Tibial artery (tissue), 4 donors: ENCODE results near the gene XPO1.
"Not testable (repeated sequence)": the region's sequence is repeated elsewhere in the genome, so short reads cannot be mapped to it uniquely, and the experiment has no call there.

Source experiments
- DNase-seq, 2 donors: peaks; one replicate each; pipeline ENCODE4 v3.0.0-alpha.2; 2019
- H3K27ac ChIP-seq, 2 donors: fragments of 200-600 bp; sonication (generic) in 1 of 2; 1 replicate in 1 of 2; 2 replicates in 1 of 2; pipeline ENCODE4 v1.5.1; 2018 to 2019; ENCODE audit warnings: mild to moderate bottlenecking in 1 of 2
- H3K27me3 ChIP-seq, 2 donors: fragments of 200-600 bp; sonication (generic) in 1 of 2; one replicate each; pipeline versions ENCODE4 v1.5.1 to v1.6.0; 2016 to 2019
- H3K36me3 ChIP-seq, 3 donors: fragments of 200-600 bp; sonication (generic) in 2 of 3; one replicate each; pipeline ENCODE4 v1.5.1; 2016 to 2019; ENCODE audit warnings: mild to moderate bottlenecking in 2 of 3
- H3K4me1 ChIP-seq, 4 donors: fragments of 200-600 bp; sonication (generic) in 2 of 4; 1 replicate in 3 of 4; 2 replicates in 1 of 4; pipeline ENCODE4 v1.5.1; 2016 to 2019
- H3K4me3 ChIP-seq, 2 donors: fragments of 200-600 bp; sonication (generic) in 1 of 2; 1 replicate in 1 of 2; 2 replicates in 1 of 2; pipeline ENCODE4 v1.5.1; 2018 to 2019; ENCODE audit warnings: mild to moderate bottlenecking in 2 of 2
- H3K9me3 ChIP-seq, 3 donors: fragments of 200-600 bp; sonication (generic) in 1 of 3; one replicate each; pipeline ENCODE4 v1.5.1; 2016 to 2019
- intact Hi-C: fragments of 100-400 bp; cut with DNase I; formaldehyde crosslinking; loops from one replicate; pipeline ENCODE4 v1.15.0; 2023; ENCODE audit warnings: low total_unique reads
- TF ChIP-seq, protein P1 (sequence below), 2 experiments: fragments of 200-600 bp in 1 of 2; fragments of 450-650 bp in 1 of 2; IDR thresholded peaks; one replicate each; pipeline ENCODE4 v1.5.1; 2017 to 2019; ENCODE audit warnings: antibody characterized with exemption in 2 of 2, mild to moderate bottlenecking in 1 of 2, moderate library complexity in 1 of 2

The XPO1 gene

DNA sequence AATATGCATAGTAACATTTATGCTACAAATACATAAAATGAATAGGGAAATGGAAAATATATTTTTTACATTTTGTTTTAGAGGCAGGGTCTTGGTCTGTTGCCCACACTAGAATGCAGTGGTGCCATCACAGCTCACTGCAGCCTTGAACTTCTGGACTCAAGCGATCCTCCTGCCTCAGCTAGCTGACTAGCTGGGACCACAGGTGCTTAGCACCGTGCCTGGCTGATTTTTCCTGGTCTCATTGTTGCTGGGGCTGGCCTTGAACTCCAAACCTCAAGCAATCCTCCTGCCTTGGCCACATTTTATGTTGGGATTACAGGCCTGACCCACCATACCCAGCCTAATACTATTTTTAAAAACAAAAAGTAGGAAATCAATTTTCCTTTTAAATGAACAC, 33.2 kb downstream of the XPO1 start:
- TF ChIP-seq, protein P1, sequence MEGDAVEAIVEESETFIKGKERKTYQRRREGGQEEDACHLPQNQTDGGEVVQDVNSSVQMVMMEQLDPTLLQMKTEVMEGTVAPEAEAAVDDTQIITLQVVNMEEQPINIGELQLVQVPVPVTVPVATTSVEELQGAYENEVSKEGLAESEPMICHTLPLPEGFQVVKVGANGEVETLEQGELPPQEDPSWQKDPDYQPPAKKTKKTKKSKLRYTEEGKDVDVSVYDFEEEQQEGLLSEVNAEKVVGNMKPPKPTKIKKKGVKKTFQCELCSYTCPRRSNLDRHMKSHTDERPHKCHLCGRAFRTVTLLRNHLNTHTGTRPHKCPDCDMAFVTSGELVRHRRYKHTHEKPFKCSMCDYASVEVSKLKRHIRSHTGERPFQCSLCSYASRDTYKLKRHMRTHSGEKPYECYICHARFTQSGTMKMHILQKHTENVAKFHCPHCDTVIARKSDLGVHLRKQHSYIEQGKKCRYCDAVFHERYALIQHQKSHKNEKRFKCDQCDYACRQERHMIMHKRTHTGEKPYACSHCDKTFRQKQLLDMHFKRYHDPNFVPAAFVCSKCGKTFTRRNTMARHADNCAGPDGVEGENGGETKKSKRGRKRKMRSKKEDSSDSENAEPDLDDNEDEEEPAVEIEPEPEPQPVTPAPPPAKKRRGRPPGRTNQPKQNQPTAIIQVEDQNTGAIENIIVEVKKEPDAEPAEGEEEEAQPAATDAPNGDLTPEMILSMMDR (IDR thresholded peaks at IDR 0.05): no peak
- intact Hi-C loops: no loop called here
- H3K9me3 ChIP-seq: no peaks in the 10 kb centered on the region

DNA sequence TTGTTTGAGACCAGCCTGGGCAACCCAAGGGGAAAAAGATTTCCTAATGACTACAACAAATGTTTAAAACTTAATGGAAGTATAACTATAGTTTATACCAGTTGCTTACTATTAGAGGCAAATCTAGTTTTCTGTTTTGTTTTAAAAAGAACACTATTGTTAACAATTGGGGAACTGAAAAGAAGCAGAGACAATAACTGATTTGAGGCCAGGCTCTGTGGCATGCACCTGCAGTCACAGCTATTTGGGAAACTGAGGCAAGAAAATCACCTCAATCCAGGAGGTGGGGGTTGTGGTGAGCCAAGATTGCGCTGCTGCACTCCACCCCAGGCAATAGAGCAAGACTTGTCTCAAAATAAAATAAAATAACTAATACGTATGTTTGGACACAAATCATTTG, 39.1 kb downstream of the XPO1 start:
- intact Hi-C loops: no loop called here

More for the DNA sequence above, 33.2 kb downstream of the XPO1 start:
- no peak overlapping the region for H3K27ac ChIP-seq
- peaks cover 0 to 9% (median 2%) of the 10 kb centered on the region in 4 donors for H3K4me1 ChIP-seq
- peaks cover 7 to 57% (median 32%) of the 10 kb centered on the region in 3 donors for H3K36me3 ChIP-seq
- no peak overlapping the region for H3K4me3 ChIP-seq
- DNase-seq: no peak
- H3K27me3 ChIP-seq: no peaks in the 10 kb centered on the region

DNA sequence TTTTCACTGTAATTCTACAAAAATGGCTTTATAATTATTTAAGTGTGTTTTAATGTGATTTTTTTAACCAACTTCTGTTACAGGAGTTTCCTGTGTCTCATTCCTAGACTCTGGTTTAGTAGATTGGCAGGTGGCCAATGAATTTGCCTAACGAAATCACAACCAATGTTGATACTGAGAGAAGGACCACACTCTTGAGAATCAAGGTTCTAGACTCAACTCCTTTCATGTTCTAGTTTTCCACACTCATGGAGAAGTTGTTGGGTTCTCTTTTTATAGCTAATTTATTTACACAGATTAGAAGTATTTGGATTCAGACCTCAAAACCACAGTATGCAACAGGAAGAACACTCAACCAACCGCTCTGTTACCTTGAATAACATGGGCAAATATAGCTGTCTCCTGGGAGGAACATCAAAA, 44.6 kb downstream of the XPO1 start:
- no peak overlapping the region for H3K27ac ChIP-seq
- no peak for DNase-seq
- H3K36me3 ChIP-seq: peaks cover 93 to 99% (median 98%) of the 10 kb centered on the region in 3 donors
- H3K9me3 ChIP-seq: no peaks in the 10 kb centered on the region
- no peaks in the 10 kb centered on the region for H3K4me1 ChIP-seq
- H3K27me3 ChIP-seq: no peaks in the 10 kb centered on the region
- TF ChIP-seq, protein P1 (IDR thresholded peaks at IDR 0.05): no peak
- H3K4me3 ChIP-seq: no peak overlapping the region
- intact Hi-C loops: no loop called here

More for the DNA sequence above, 39.1 kb downstream of the XPO1 start:
- Histone ChIP-seq H3K36me3 (peaks cover 57 to 94% (median 90%) of the 10 kb centered on the region in 3 donors), H3K4me1 (no peaks in the 10 kb centered on the region), H3K27ac (no peak overlapping the region), H3K4me3 (no peak overlapping the region), H3K9me3 (no peaks in the 10 kb centered on the region), H3K27me3 (no peaks in the 10 kb centered on the region)
- no peak for DNase-seq
- TF ChIP-seq, protein P1 (IDR thresholded peaks at IDR 0.05): no peak

DNA sequence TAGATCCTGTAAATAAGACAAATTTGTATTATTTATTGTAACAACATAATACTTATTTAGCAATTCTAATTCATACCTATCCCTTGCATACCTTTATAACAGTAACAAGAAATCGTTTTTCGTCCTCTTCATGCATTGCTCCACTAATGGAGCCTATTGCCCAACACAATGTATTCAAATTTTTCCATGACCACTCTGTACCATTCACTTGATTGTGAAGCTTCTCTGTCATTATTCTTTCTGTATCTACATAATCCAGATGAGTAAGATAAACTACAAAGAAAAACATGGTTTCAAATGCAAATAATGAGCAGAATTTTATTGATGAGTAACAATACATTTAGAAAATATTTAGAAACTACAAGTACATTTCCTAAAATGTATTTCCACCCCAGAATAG, 45.7 kb downstream of the XPO1 start:
- intact Hi-C loops: no loop called here
- TF ChIP-seq, protein P1 (IDR thresholded peaks at IDR 0.05): no peak
- Histone ChIP-seq H3K4me3 (no peak overlapping the region), H3K4me1 (no peaks in the 10 kb centered on the region), H3K27me3 (no peaks in the 10 kb centered on the region), H3K27ac (no peak overlapping the region), H3K36me3 (peaks cover 90 to 99% (median 97%) of the 10 kb centered on the region in 3 donors), H3K9me3 (no peaks in the 10 kb centered on the region)
- no peak for DNase-seq

DNA sequence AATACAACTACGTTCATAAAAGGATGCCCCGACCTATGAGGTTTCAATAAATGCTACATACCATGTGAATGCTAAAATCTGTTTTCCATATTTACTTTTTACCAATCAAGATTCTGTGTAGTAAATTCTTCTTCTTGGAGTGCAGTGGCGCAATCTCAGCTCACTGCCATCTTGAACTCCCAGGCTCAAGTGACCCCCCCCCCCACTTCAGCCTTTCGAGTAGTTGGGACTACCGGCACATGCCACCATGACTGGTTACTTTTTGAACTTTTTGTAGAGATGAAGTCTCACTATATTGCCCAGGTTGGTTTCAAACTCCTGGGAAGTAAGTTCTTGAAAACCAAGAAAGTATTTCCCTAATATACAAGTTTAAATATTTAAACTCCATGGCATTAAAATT, 52.9 kb downstream of the XPO1 start:
- Histone ChIP-seq H3K4me1 (no peaks in the 10 kb centered on the region), H3K4me3 (no peak overlapping the region), H3K9me3 (no peaks in the 10 kb centered on the region), H3K27ac (no peak overlapping the region), H3K36me3 (peaks cover 81 to 95% (median 95%) of the 10 kb centered on the region in 3 donors), H3K27me3 (no peaks in the 10 kb centered on the region)
- intact Hi-C loops: no loop called here
- DNase-seq: no peak
- TF ChIP-seq, protein P1 (IDR thresholded peaks at IDR 0.05): no peak

DNA sequence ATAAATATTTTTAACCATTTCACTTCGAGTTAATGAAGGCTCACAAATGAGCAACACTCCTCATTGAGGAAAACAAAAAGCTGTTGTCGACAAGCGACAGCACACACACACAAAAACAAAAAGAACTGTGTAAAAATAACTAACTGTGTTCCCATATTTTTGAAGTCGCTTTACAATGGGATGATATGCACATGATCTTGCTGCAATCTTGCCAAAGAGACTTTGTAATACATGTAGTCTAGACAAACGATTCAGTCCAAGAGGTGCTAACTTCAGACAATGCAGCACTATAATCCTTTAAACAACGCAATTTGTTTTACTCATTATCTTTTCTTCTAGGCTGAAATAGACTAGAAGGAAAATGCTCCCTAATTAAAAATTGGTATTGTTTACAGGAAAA, 60.1 kb downstream of the XPO1 start:
- no peaks in the 10 kb centered on the region for H3K27me3 ChIP-seq
- H3K4me3 ChIP-seq: no peak overlapping the region
- DNase-seq: no peak
- TF ChIP-seq, protein P1 (IDR thresholded peaks at IDR 0.05): no peak
- H3K4me1 ChIP-seq: no peaks in the 10 kb centered on the region
- H3K36me3 ChIP-seq: peaks cover 52 to 66% (median 59%) of the 10 kb centered on the region in 3 donors
- intact Hi-C loops: loop anchor here (10.0 kb wide), 1 partner anchor 293 kb away; no protein-coding TSS in a partner anchor
- no peak overlapping the region for H3K27ac ChIP-seq
- no peaks in the 10 kb centered on the region for H3K9me3 ChIP-seq

DNA sequence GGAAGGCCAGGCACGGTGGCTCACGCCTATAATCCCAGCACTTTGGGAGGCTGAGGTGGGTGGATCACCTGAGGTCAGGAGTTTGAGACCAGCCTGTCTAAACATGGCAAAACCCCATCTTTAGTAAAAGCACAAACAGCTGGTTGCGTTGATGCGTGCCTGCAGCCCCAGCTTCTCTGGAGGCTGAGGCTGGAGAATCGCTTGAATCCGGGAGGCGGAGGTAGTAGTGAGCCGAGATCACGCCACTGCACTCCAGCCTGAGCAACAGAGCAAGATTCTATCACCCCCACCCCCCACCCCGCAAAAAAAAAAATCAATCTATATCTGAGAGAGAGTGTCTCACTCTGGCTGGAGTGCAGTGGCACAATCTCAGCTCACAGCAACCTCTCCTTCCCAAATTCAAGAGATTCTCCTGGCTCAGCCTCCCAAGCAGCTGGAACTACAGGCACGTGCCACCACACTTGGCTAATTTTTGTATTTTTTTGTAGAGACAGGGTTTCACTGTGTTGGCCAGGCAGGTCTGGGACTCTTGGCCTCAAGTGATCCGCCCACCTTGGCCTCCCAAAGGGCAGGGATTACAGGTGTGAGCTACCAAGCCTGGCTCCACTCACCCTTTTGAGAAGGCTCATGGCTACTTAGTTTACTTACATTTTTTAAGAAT, 61.1 kb downstream of the XPO1 start:
- not testable (repeated sequence) for H3K27me3 ChIP-seq, H3K4me1 ChIP-seq, DNase-seq, H3K4me3 ChIP-seq, H3K27ac ChIP-seq, H3K9me3 ChIP-seq
- intact Hi-C loops: loop anchor here (10.0 kb wide), 1 partner anchor 292 kb away; no protein-coding TSS in a partner anchor
- peaks cover 41 to 56% (median 49%) of the 10 kb centered on the region in 3 donors for H3K36me3 ChIP-seq
